Small intestine (tissue), 7 donors: ENCODE data around the gene SAP30BP. TPM values are rescaled to one million over a fixed set of nuclear protein-coding genes. Genes with fewer than 3 reads are reported as not detected.
A peak's percentile ranks its signal among the peaks of the same experiment; 100 is the strongest.
"Not testable (repeated sequence)": the region's sequence is repeated elsewhere in the genome, so short reads cannot be mapped to it uniquely, and the experiment has no call there.

Experiments
- DNase-seq, 2 donors: peaks; one replicate each; pipeline versions ENCODE4 v3.0.0 to v3.0.0-alpha.2; 2013
- FAIRE-seq: peaks from 2 replicates; lab custom pipeline; 2012; peaks lifted over from hg19 to GRCh38; lab: Jason Lieb, UNC
- H3K27ac ChIP-seq, 3 donors: one replicate each; pipeline ENCODE4 v1.5.1; 2013; ENCODE audit warnings: low read length in 2 of 3, mild to moderate bottlenecking in 2 of 3, control low read depth in 1 of 3, inconsistent platforms in 1 of 3, low read depth in 1 of 3, moderate library complexity in 1 of 3
- H3K27me3 ChIP-seq, 3 donors: one replicate each; pipeline ENCODE4 v1.6.1; 2013; ENCODE audit warnings: low read length in 3 of 3, inconsistent platforms in 1 of 3; ENCODE audit not compliant: control insufficient read depth in 3 of 3, insufficient read depth in 3 of 3
- H3K36me3 ChIP-seq, 3 donors: one replicate each; pipeline ENCODE4 v1.6.1; 2013; ENCODE audit warnings: low read length in 3 of 3, inconsistent platforms in 1 of 3, low read depth in 1 of 3, mild to moderate bottlenecking in 1 of 3, moderate library complexity in 1 of 3; ENCODE audit not compliant: control insufficient read depth in 3 of 3, insufficient read depth in 2 of 3
- H3K4me1 ChIP-seq, 3 donors: one replicate each; pipeline ENCODE4 v1.6.1; 2013; ENCODE audit warnings: low read length in 2 of 3, inconsistent platforms in 1 of 3, low read depth in 1 of 3, mild to moderate bottlenecking in 1 of 3, moderate library complexity in 1 of 3; ENCODE audit not compliant: control insufficient read depth in 3 of 3, insufficient read depth in 2 of 3
- H3K4me3 ChIP-seq, 3 donors: one replicate each; pipeline ENCODE4 v1.5.1; 2013; ENCODE audit warnings: low read length in 3 of 3, control low read depth in 1 of 3, inconsistent platforms in 1 of 3, low read depth in 1 of 3, mild to moderate bottlenecking in 1 of 3, moderate library complexity in 1 of 3
- H3K9me3 ChIP-seq, 2 donors: one replicate each; pipeline ENCODE4 v1.6.1; 2013; ENCODE audit warnings: low read depth in 1 of 2, low read length in 1 of 2; ENCODE audit not compliant: control insufficient read depth in 2 of 2, insufficient read depth in 1 of 2
- WGBS, 3 donors: extraction: QIAGEN DNeasy Blood & Tissue Kit; methylation state at CpG; one replicate each; pipeline ENCODE4 v1.1.7; 2013; 5-methylcytosine and 5-hydroxymethylcytosine counted together
- polyA plus RNA-seq, 4 donors: library from polyadenylated mRNA; stranded (reverse) in 3 of 4; unstranded in 1 of 4; fragments of 200-250 nt in 3 of 4; fragments of 120-200 nt in 1 of 4; gene quantifications; one replicate each; pipeline versions ENCODE4 v1.2.1 to v1.2.3, GENCODE V29; 2013
- donor health status: healthy with polysubstance abuse.
- donor health status: control.
- donor health status: control.
- donor health status: Bipolar disorder and iron deficiency.
- donor health status: healthy.

The SAP30BP gene
- polyA plus RNA-seq, 4 donors, result 52.6 to 92.7 (median 75.0) TPM

DNA sequence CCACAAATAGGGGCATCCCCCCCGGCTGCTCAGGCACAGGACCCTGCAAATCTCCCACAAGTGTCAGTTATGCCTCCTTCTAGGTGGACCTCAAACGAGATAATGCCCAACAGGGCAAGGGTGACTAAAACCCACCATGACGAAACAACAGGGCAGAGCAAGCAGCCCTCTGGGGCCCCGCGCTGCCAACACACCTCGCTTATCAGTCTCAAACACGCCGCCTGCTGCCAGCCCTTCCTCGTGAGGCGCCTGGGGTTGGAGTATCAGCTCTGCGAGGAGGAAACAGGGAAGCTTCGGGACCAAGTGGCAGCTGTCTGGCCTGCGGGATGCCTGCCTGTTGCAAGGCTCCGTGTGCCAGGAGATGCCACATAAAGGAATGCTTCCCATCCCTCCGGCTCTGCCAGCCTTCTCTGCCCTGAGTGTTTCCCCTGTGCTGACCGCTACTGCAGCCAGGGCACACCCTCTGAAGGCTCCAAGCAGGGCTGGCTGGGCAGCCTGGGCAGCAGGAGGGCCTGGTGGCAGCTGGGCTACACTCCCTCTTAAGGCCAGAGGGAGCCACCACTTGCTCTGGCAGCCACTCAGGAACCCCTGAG, 31.4 kb upstream of the SAP30BP start:
- Histone ChIP-seq H3K27me3 (no peaks in the 10 kb centered on the region), H3K27ac (peak overlapping the region; percentile 24 to 89 (median 65)), H3K9me3 (no peaks in the 10 kb centered on the region), H3K4me1 (peaks cover 0 to 75% (median 6%) of the 10 kb centered on the region in 3 donors), H3K36me3 (peaks cover 0 to 76% (median 3%) of the 10 kb centered on the region in 3 donors), H3K4me3 (no peak overlapping the region)
- DNase-seq (peak; percentile 90 to 91), FAIRE-seq (no peak)
- 8 to 65% (median 43%) methylated on average over 15 to 16 of the region's 16 CpGs for WGBS, 3 donors

DNA sequence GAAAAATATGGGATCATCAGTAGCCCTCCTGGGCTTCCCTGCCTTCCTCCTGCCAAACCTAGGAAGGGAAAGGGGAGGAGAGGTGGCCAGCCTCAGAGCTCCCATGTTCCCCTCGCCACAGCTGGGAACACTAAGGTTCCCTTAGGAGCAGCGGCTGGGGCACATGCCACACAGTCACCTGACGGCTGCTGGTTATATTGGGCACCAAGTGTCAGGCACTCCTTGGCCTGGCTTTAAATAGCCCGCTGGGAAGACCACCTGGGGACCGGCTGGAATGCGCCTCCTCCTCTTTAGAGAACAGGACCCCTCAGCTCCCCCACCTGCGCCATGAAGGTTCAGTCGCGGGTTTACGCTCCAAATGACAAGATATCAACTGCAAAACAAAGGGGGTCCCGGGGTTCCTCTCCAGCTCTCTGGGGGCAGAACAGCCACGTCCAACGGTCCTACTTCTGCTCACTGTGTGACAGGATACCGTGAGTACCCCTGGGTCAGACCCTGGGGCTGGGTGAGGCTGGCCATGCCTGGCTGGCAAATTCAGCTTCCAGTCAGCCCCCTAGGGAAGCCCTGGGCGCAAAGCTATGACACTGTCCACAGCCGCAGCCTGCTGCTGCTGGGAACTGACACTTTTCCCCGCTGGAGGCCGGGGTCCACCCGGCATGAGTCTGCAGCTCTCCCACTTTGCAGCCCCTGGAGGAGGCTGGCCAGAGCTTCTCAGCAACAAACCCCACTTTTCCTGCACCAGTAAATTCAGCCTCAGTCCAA, 30.6 kb upstream of the SAP30BP start:
- no peak for DNase-seq
- peaks cover 0 to 76% (median 3%) of the 10 kb centered on the region in 3 donors for H3K36me3 ChIP-seq

DNA sequence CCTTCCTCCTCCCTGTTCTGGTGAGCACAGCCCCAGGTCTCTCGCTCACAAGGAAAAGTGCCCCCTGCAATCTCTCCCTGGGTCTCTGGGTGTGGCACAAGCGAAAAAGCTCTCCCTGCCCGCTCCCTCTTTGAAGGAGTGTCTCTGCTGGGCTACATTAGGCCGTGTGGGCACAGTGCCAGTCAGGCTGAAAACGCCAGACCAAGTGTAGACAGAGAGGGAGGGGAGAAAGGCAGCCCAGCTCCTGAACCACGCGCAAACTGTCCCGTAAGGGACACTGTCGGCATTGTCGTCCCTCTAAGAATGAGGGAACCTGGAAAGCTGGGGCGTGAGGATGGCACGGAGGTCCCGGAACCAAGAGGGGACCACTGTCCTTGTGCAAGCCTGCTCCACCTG, 30.0 kb upstream of the SAP30BP start:
- H3K4me3 ChIP-seq, result no peak overlapping the region
- DNase-seq, result peak; percentile 23 to 59
- 28 to 63% (median 57%) methylated on average over 10 to 13 of the region's 13 CpGs for WGBS, 3 donors

More for the DNA sequence above, 30.6 kb upstream of the SAP30BP start:
- 71 to 82% (median 76%) methylated on average over 19 of the region's 19 CpGs for WGBS, 3 donors
- Histone ChIP-seq H3K27ac (peak overlapping the region in 2 of 3 donors; percentile 65 to 89), H3K4me1 (peaks cover 0 to 79% (median 6%) of the 10 kb centered on the region in 3 donors), H3K9me3 (no peaks in the 10 kb centered on the region), H3K4me3 (no peak overlapping the region), H3K27me3 (no peaks in the 10 kb centered on the region)
- no peak for FAIRE-seq

DNA sequence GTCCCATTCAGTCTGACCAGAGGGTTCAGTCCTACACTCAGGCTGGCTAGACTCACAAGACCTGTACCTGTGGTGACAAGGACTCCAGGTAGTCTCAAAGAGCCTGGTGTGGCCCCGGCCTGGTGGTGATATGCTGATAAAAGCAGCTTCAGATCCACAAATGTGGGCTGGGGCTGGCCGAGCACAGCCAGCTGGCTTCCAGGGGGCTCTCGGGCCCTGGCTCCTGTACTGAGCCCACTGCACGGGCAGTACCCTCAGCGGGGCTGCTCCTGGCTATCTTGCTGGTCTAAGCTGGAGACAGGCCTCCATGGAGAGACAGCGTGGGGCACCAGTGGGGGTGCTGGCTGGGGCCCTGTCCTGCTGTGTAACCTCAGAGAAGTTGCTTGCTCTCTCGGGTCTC, 29.6 kb upstream of the SAP30BP start:
- peak in 1 of 2 donors; percentile 11 for DNase-seq
- FAIRE-seq, result no peak

More for the DNA sequence above, 30.0 kb upstream of the SAP30BP start:
- Histone ChIP-seq H3K4me1 (peaks cover 0 to 82% (median 6%) of the 10 kb centered on the region in 3 donors), H3K36me3 (peaks cover 0 to 76% (median 3%) of the 10 kb centered on the region in 3 donors), H3K27me3 (no peaks in the 10 kb centered on the region), H3K27ac (no peak overlapping the region), H3K9me3 (no peaks in the 10 kb centered on the region)
- FAIRE-seq, result no peak

DNA sequence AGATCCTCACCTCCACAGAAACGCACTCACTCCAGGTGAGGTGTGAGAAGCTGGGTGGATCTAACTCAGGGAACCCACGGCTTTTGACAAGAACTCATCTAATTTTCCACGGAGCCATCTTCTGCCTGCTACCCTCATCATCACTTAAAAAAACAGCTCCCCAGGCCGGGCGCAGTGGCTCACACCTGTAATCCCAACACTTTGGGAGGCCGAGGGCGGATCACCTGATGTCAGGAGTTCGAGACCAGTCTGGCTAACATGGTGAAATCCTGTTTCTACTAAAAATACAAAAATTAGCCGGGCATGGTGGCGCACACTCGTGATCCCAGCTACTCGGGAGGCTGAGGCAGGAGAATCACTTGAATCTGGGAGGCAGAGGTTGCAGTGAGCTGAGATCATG, 29.1 kb upstream of the SAP30BP start:
- not testable (repeated sequence) for H3K27me3 ChIP-seq, DNase-seq, H3K27ac ChIP-seq, H3K9me3 ChIP-seq, FAIRE-seq, H3K4me3 ChIP-seq
- WGBS, 3 donors, result 91 to 96% (median 96%) methylated on average over 12 of the region's 12 CpGs
- peaks cover 0 to 82% (median 9%) of the 10 kb centered on the region in 3 donors for H3K4me1 ChIP-seq
- H3K36me3 ChIP-seq, result peaks cover 0 to 74% (median 3%) of the 10 kb centered on the region in 3 donors

More for the DNA sequence above, 29.6 kb upstream of the SAP30BP start:
- no peaks in the 10 kb centered on the region for H3K27me3 ChIP-seq
- 67 to 80% (median 69%) methylated on average over 7 of the region's 7 CpGs for WGBS, 3 donors
- peaks cover 0 to 82% (median 7%) of the 10 kb centered on the region in 3 donors for H3K4me1 ChIP-seq
- H3K4me3 ChIP-seq, result no peak overlapping the region
- no peaks in the 10 kb centered on the region for H3K9me3 ChIP-seq
- peaks cover 0 to 73% (median 3%) of the 10 kb centered on the region in 3 donors for H3K36me3 ChIP-seq
- no peak overlapping the region for H3K27ac ChIP-seq

DNA sequence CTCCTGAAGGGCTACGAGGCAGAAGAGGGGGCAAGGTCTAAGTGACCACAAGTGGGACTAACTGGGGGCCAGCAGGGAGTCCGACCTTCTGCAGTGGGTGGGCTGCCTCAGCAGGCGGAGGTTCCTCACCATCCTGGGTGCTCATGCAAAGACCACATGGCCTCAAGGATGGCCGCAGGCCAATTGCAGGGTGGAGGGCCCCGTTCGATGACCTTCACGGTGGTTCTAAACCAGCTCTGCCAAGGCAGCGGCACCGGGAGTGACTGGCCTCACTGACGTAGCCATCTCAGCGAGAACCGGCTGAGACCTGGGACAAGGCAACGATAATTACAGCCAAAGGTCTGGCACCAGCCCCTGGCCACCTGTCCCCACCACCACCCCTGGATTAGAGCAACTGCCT, 28.2 kb upstream of the SAP30BP start:
- no peak for FAIRE-seq
- H3K4me3 ChIP-seq, result no peak overlapping the region
- H3K4me1 ChIP-seq, result peaks cover 0 to 79% (median 9%) of the 10 kb centered on the region in 3 donors
- H3K9me3 ChIP-seq, result no peaks in the 10 kb centered on the region
- DNase-seq, result no peak
- H3K27me3 ChIP-seq, result no peaks in the 10 kb centered on the region
- 90 to 95% (median 93%) methylated on average over 12 to 13 of the region's 13 CpGs for WGBS, 3 donors
- peaks cover 0 to 83% (median 3%) of the 10 kb centered on the region in 3 donors for H3K36me3 ChIP-seq
- H3K27ac ChIP-seq, result no peak overlapping the region

DNA sequence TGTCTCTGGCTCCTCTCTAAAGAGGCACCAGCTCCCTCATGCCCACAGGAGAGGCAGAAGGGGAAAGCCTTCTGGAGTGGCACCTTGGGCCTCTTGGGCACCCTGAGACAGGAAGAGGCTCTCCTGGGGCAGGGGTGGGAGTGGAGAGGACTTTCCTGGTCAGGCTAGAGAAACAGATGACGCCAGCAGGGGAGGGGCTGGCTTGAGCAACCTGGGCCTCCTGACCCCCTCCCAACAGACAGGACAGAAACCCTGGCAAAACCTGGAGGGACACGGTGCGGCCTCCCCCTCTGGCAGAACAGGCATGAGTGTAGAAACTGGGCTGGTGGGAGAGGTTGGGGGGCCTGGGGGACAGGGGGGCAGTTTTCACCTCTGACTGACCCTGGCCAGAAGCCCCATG, 27.8 kb upstream of the SAP30BP start:
- no peaks in the 10 kb centered on the region for H3K27me3 ChIP-seq
- H3K27ac ChIP-seq, result no peak overlapping the region
- FAIRE-seq (no peak), DNase-seq (peak in 1 of 2 donors; percentile 16)
- 86 to 92% (median 91%) methylated on average over 1 to 3 of the region's 3 CpGs for WGBS, 3 donors
- H3K4me1 ChIP-seq, result peaks cover 0 to 75% (median 9%) of the 10 kb centered on the region in 3 donors
- H3K9me3 ChIP-seq, result no peaks in the 10 kb centered on the region
- peaks cover 0 to 82% (median 3%) of the 10 kb centered on the region in 3 donors for H3K36me3 ChIP-seq
- no peak overlapping the region for H3K4me3 ChIP-seq

DNA sequence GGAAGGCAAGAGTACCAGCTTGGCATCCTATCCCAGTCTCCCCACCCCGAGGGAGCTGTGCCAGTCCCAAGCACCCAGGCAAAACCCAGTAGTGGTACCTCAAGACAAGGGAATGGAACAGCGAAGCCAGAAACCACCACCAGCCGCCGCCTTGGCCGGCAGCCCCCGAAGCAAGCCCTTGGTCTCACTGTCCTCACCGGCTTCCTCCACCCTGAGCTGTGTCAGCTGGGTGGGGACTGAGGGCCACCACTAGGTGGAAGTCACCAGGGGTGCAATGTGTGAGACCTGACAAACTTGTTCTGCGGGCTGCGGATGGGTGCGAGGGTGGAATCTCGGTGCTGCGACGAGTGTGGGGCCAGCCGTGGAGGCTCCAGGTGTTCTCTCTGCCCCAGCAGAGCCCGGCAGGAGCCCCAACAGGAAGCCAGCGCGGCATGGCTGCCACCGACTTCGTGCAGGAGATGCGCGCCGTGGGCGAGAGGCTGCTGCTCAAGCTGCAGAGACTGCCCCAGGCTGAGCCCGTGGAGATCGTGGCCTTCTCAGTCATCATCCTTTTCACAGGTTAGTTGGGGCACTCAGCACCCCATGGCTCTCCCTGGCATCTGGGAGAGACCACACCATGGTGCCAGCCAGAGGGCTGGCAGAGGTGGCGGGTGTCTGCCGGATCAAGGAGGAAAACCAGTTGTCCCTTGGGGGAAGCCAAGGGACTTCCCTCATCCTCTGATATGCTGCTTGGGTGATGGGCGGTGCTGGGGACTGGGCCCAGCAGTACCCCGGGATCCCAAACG, 27.2 kb upstream of the SAP30BP start:
- no peak for FAIRE-seq
- WGBS, 3 donors, result 34 to 81% (median 57%) methylated on average over 30 of the region's 30 CpGs
- H3K27me3 ChIP-seq, result no peaks in the 10 kb centered on the region
- no peak overlapping the region for H3K4me3 ChIP-seq
- peaks cover 0 to 72% (median 9%) of the 10 kb centered on the region in 3 donors for H3K4me1 ChIP-seq
- H3K9me3 ChIP-seq, result no peaks in the 10 kb centered on the region
- H3K36me3 ChIP-seq, result peaks cover 0 to 77% (median 3%) of the 10 kb centered on the region in 3 donors
- H3K27ac ChIP-seq, result peak overlapping the region in 1 of 3 donors; percentile 1
- DNase-seq, result peak; percentile 69 to 71
